Right lobe of liver (tissue), 4 donors: ENCODE measurements around the gene TOMM40L.
A peak's percentile ranks its signal among the peaks of the same experiment; 100 is the strongest.

ENCODE experiments used
- CTCF ChIP-seq, 4 donors: fragments of 200-600 bp in 3 of 4; fragments of 450-650 bp in 1 of 4; IDR thresholded peaks; one replicate each; pipeline versions ENCODE4 v1.5.1 to v1.8.0; 2016 to 2022; ENCODE audit warnings: antibody characterized with exemption in 4 of 4, mild to moderate bottlenecking in 2 of 4
- POLR2A ChIP-seq: fragments of 450-650 bp; IDR thresholded peaks from one replicate; pipeline ENCODE4 v1.6.1; 2017; ENCODE audit warnings: antibody characterized with exemption, mild to moderate bottlenecking
- donor health status: DM: no; HTN: no; CAD: no.
- donor health status: DM: no; HTN: no; CAD: no.
- donor health status: DM: no; HTN: yes; CAD: no.

GRCh38 chr1:161209790-161210409 lies 16.0 kb upstream of the TOMM40L start:
- TF ChIP-seq CTCF (IDR thresholded peaks at IDR 0.05) (peak; percentile 89 to 97 (median 96)), POLR2A (no peak)
